DMS53 treated with DMSO at 0.1 percent for 48 hours (cell line): Measurements from ENCODE around the gene APOBEC2.

Experiments
- DNase-seq: peaks from one replicate; lab custom pipeline; 2025; ENCODE audit not compliant: unreplicated experiment; lab: John Stamatoyannopoulos, UW

Gene APOBEC2

DNA sequence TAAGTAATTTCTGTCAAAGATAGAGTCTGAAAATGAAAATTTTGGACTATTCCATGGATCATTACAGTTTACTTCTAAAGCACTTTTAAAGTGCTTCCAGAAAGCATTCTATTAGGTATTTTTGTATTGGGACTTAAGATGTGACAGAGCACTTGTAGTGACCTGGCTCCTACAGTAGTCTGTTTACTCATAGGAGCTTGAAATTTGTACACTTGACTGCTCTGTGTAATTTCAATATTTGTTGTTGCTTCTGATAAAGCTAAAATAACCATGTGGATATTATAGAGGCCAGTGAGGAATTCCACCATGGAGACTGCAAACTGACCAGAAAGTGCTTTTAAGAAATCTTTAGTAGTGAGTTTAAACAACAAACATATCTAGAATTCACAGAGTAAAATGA lies 30.1 kb downstream of the APOBEC2 start:
- no peak for DNase-seq

- DNase-seq: no peak
These were observed 32.2 kb downstream of the APOBEC2 start for GRCh38 chr6:41085182-41085581.

- DNase-seq: no peak
These were observed 35.4 kb downstream of the APOBEC2 start for GRCh38 chr6:41088451-41088850.

DNA sequence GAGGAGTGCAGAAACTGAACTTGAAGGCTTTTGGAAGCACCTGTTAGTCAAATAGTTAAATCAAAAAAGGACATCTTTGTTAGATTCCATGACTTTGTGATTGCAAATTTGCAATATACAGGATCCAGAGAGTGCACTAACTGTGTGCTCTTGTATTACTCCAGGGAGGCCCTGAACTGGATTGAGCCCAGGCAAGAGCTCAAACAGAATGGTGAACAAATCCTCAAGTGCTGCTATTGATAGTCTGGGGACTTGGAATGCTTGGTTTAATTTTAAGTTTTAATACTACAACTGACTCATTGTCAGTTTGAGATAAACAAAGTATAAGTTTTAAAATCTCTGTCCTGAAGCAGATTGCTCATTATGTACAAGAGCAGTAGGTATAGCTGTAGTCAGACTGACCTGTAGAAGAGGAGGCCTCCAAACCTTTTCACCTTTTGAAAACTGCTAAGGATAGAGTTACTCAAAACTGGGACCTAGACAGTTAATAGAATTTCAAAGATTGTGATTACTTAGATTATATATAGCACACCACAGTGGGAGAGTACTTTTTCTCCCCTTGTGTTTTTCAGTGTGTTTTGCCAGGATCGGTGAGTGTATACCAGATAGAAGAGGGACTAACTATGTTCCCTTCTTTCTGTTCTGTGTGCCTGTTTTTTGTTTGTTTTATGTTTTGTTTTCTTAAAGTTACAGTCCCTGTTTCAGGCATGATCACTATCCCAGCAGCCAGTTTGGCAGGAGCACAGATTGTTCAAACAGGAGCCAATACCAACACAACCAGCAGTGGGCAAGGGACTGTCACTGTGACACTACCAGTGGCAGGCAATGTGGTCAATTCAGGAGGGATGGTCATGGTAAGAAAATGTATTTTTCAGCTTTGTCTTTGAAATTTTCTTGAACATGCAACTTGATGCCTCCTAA lies 38.1 kb downstream of the APOBEC2 start:
- no peak for DNase-seq

DNA sequence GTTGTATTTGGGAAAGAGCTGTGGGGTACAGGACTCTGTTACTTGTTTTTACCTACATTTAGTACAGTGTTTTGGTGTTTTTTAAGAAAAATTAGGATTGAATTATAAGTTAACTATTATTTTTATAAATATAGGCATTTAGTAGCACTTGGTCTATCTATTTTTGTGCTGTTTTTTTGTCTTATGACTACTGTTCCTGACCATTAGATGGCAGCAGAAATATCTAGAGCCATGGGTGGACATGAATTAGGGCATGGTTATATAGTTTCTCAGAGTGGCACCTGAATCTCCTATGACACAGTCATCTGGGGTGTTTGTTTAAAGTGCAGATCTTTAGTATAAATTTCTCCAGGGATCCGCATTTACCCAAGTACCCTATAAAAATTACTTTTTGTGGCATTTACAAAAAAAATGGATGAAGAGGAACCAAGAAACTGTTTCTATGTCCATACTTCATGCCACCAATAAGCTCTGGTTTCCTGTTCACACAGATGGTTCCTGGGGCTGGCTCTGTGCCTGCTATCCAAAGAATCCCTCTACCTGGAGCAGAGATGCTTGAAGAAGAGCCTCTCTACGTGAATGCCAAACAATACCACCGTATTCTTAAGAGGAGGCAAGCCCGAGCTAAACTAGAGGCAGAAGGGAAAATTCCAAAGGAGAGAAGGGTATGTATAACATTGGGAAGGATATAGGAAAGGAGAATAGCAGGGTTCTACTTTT lies 39.6 kb downstream of the APOBEC2 start:
- peak; percentile 49 for DNase-seq

- no peak for DNase-seq
These were observed 40.7 kb downstream of the APOBEC2 start for GRCh38 chr6:41093729-41094128.

GRCh38 chr6:41097467-41098090 lies 44.6 kb downstream of the APOBEC2 start:
- no peak for DNase-seq

- no peak for DNase-seq
These were observed 45.4 kb downstream of the APOBEC2 start for GRCh38 chr6:41098366-41098765.

GRCh38 chr6:41100871-41101287 lies 47.9 kb downstream of the APOBEC2 start:
- no peak for DNase-seq

DNA sequence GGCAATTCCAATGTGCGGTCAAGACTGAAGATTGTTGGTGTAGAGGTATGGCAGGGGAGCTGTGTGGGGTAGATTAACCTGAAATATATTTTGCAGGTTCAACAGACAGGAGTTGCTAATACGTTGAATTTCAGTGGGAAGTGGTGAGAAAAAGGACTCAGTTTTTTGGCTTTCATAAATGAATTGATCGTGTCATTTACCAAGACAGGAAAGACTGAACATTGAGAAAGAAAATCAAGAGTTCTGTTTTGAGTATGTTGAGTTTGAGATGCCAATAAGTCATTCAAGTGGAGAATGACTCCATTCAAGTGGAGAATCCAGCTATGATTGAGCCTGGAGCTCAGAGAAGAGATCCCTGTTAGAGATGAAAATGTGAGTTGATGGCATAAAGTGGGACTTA lies 50.8 kb downstream of the APOBEC2 start:
- DNase-seq: no peak

DNA sequence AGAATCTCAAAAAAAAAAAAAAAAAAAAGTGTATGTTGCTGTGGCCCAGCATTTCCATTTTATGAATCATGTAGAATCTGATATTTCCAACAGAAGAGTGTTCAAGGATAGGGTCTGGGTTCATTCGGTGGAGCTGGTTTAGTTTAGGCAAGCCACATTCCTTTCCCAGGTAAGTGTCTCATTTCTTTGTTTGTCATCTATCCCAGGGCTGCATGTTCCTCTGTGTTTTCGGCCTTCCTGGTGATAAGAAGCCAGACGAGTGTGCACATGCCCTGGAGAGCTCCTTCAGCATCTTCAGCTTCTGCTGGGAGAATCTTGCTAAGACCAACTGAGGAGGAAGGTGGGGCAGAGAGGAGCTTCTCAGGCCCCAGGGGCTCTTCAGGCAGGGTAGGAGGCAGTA lies 58.0 kb downstream of the APOBEC2 start:
- no peak for DNase-seq
